Anterior cingulate cortex (tissue), 58 donors: ENCODE measurements around the gene MYLK.

Source experiments
- DNase-seq, 58 donors: peaks; one replicate each; lab custom pipeline; 2025; lab: John Stamatoyannopoulos, UW

The MYLK gene

GRCh38 chr3:123795471-123796251, 88.5 kb downstream of the MYLK start:
- DNase-seq, result no peak

DNA sequence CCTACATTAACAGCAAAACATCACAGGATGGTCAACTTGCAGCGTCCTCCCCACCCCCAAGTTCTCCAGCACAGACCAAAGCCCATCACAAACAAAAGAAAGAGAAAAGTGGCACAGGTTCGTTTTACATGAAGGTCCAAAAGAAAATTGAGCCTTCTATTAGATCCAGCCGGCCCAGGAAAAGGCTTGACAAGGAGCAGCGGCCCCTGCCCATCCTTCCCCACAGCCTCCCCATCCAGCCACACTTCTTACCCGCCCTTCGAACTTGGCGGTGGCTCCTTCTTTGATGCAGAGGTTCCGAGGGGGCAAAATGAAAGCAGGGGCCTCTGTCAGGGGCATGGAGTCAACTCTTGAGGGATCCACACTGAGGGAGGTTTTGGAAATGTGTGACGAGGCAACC, 90.7 kb downstream of the MYLK start:
- no peak for DNase-seq

DNA sequence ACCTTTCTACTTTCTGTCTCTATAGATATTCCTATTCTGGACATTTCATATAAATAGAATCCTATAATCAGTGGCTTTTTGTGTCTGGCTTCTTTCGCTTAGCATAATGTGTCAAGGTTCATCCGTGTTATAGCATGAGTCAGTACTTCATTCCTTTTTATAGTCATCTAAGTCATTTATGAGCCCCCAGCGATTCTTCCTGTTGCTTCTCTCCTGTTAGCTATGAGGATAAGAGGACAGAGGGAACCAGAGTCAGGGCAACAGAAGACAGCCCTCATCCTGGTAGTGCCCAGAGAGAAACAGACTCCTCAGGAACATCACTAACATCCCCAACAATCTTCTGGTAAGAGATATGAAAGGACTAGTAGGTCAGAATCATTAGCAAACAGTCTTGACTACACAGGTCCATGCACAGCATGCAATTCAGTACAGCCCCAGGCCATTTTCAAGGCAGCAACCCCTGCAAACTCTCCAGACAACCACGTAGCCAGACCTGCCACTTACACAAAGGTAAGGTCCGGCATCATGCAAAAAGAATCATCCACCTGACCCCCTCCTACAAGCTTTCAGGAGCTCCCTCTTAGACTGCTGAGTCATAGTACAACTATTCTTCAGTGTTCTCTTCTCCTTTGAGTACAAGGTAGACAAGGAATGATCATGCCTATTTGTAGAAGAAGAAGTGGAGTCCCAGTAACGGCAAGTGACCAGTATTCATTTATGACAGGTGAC, 91.5 kb downstream of the MYLK start:
- DNase-seq, result no peak

DNA sequence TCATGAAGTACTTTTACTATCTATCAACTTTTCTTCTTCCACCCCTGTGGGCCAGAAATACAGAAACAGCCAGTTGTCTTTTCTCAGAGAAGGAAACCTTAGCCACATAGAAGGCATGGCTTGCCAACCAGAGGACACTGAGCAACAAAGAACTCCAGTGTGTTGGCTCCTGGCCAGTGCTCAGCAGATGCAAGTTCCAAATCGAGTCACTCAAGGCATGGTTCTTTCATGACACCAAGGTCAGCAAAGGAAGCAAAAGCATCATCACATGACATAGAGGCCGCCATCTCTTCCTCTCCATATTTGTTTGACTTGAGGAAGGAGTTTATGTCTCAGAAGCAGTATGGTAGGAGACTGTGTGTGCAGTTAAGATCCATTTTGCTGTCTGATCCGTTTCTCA, 92.2 kb downstream of the MYLK start:
- DNase-seq, result peak in 9 of 58 donors; percentile 4 to 69 (median 18)

DNA sequence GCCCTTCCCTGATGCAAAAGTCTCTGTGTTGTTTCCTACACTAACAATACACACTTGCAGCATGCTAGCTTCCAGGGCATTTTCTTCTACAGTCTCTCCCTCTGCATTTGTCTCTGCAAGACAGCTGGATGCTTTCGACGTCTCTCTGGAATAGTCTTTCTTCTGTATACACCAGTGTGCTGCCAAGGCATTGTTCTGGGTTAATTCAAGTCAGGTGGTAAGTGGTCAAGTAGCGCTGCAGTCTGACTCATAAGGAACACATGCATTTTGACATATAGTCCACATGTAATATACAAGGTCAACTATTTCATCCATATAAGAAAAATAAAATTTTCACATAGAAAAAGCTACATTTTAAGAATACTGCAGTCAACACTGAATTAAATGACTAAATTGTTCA, 92.7 kb downstream of the MYLK start:
- no peak for DNase-seq

DNA sequence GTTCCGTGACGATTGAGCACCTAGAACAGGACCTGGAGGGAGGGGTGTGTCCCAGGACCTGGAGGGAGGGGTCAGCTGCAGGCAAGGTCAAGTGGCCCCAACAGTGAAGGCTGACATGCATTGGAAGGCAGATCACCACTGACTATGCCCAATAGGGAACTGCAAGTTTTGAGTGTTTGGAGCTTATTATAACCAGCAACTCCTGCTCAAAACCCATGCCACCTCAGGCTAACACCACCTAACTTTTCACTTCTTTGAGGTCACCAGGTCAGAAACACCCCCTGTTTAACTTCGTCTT, 93.1 kb downstream of the MYLK start:
- no peak for DNase-seq

DNA sequence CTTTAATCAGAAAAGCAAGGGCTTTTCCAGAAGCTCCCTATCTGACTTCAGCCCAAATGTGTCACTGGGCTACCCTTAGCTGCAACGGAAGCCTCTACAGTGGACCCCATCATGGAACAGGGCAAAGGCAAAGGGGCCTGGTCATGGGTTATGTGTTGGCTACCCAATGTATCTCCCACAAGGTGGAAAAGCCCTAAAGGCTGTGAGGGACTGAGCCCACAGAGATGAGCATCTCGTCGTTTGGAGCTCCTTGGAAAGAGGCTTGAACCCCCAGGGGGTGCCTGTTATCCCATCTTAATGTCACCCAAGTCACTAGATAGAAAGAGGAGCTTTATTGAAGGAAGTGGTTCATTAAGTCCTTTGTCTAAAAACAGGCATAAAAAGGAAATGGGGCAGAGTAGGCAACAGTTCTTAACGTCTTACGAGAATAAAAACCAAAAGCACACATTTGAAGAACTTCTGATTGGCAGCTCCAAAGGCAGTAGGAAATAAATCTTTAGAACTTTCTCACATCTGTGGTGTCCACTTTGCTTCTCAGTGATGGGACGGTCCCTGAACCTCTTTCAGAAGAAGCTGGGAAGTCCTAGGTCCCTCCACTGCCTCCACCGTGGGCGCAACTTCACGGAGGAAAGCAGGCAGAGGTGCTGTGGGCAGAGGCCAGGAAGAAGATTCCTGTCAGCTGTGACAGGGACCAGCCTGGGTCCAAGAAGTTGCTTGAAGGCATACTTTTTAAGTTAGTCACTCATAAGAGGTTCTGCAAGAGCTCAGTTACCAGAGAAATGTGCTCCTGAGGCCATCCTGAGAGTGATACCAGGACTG, 93.7 kb downstream of the MYLK start:
- no peak for DNase-seq

DNA sequence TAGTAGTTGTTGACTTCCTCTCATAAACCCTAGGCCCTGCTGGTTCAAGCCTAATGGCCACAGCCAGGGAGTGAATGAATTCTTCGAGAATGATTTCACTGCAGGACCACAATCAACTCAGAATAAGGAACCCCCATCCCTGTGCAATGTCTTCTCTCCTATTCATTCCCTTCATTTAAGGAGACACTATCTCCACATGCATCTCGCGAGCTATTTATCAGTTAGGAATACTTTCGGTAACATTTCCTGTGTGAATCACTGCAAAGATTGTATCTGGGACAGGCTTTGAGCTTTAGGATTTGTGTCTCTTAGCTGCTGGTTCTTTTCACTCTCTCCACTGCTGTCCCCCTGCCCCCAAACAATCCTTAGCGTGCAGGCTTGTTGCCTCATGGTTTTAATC, 94.4 kb downstream of the MYLK start:
- no peak for DNase-seq

GRCh38 chr3:123789160-123789559, 95.0 kb downstream of the MYLK start:
- DNase-seq, result no peak

DNA sequence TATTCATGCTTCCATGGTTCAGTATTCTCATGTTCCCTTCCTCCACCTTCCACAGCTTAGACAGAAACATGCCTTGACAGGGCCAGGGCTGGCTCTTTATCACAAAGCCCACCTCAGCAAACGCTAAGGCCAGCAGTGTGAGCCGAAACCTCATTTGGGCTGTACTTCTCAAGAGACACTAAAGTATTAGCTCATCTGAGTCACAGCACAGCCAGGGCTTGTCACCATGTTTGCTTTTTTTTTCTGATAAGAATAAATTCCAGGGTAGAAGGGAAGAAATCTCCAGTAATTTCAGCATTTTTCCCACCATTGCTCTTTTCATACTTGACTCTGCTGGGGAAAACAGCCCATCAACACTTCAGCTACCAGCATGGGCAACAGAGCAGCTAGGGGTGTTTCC, 95.4 kb downstream of the MYLK start:
- no peak for DNase-seq

- DNase-seq, result no peak
These were observed 97.0 kb downstream of the MYLK start for GRCh38 chr3:123787133-123787532.

DNA sequence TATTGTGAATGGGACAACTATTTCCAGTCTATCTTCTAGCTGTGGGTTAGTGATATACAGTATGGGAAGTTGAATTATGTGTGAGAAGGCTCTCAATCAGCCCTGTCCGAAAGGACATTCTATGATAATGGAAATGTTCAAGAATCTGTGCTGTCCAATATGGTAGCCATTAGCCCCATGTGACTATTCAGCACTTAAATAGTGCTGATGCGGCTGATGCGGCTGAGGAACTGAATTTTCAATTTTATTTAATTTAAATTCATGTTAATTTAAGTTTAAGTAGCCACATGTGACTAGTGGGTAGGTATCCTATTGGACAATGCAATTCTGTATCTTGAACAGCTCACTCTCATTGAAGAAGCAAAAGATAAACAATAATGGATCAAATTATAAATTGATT, 98.5 kb downstream of the MYLK start:
- no peak for DNase-seq

GRCh38 chr3:123783811-123784210, 100.3 kb downstream of the MYLK start:
- DNase-seq, result no peak

DNA sequence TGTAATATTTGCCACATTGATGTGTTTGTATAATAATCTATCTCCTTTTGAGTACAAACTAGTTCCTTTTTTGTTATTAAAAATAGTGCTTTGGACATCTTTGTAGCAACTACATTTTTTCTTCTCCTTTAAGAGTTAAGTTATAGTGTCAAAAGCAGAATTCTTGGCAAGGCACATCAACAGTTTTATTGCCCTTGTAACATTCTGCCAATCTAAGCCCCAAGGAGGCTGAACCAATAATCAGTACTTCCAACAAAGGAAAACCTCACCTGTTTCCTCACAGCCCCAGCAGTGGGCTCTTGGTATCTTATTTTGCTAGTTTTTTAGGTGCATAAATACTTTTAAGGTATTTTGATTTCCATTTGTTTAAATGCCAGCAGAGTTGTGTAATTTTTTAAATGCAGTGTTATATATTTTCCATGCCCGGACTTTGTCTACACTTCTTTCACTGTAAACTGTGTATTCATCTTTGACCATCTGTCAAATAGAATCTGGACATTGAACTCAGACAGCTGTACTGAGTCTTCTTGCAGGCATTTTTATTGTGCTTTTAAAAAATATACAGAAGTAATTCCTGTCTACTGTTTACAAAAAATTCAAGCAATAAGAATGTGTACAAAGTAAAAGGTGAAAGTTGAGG, 101.0 kb downstream of the MYLK start:
- DNase-seq, result no peak

DNA sequence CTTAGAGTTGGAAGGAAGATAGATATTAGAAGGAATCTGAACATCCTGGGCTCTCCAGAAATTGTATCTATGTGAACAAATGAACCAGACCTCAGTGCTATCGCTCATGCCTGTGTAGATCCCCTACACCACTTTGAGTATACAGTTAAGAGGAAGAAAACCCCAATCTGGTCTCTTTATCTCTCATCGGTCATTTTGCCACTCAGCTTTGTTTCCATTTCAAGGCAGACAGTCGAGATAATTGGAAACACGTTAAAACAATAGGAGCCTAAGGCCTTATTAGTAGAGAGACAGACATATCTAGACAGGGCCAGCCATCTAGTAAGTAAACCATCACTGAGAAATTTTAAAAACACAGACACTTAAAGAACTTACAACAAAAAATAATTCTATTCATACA, 101.6 kb downstream of the MYLK start:
- no peak for DNase-seq

- no peak for DNase-seq
These were observed 102.4 kb downstream of the MYLK start for GRCh38 chr3:123781571-123782275.

DNA sequence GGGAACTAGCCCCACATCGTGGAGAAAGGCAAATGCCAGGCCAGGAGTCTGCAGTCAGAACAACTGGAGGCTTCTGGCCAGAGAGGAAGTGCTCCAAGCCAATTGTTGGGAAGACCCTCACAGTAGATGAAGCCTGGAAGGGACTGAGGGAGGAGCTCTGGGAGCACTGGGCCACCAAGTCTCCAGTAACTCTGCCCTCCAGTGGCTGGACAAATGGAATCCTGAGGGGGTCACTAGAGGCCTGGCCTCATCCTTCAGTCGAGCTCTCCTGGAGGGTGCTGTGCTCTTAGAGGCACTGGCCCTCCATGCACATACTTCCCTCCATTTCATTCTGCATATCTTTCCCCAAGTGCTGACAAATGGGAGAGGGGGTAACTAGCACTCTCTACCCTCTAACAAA, 103.0 kb downstream of the MYLK start:
- no peak for DNase-seq

- no peak for DNase-seq
These were observed 103.5 kb downstream of the MYLK start for GRCh38 chr3:123780656-123781055.

GRCh38 chr3:123779655-123780231, 104.4 kb downstream of the MYLK start:
- DNase-seq, result no peak
